ENCODE measurements around the gene EHBP1. TPM values are rescaled to one million over a fixed set of nuclear protein-coding genes. Genes with fewer than 3 reads are reported as not detected.
A peak's percentile ranks its signal among the peaks of the same experiment; 100 is the strongest.

The EHBP1 gene
- total and polyA plus RNA-seq, 4 donors, result 12.0 to 70.9 (median 28.1) TPM

GRCh38 chr2:63057249-63058143 is 352.0 kb downstream of the EHBP1 start:
- no peaks in the 10 kb centered on the region for H3K4me1 ChIP-seq (ENCODE audit: control insufficient read depth in 1 of 2, insufficient read depth in 2 of 2, low read length in 2 of 2)
- no peaks in the 10 kb centered on the region for H3K9me3 ChIP-seq (ENCODE audit: control insufficient read depth, low read length)
- intact Hi-C loops (cut with DNase I), result loop anchor here in 1 of 2 donors (5.0 kb wide), 1 partner anchor 940 kb away; no protein-coding TSS in a partner anchor
- no peaks in the 10 kb centered on the region for H3K36me3 ChIP-seq (ENCODE audit: control insufficient read depth in 1 of 2, insufficient read depth in 2 of 2, low read length in 1 of 2)
- no peak overlapping the region for H3K27ac ChIP-seq (ENCODE audit: low read depth in 1 of 2, low read length in 2 of 2)
- peaks cover 0 to 6% of the 10 kb centered on the region in 2 donors for H3K27me3 ChIP-seq (ENCODE audit: control insufficient read depth in 1 of 2, insufficient read depth in 2 of 2, low read length in 1 of 2)
- 18 to 23% methylated on average over 35 of the region's 35 CpGs for WGBS, 2 donors
- H3K4me3 ChIP-seq (ENCODE audit: low read length in 2 of 2), result no peak overlapping the region
- no peak for ATAC-seq (ENCODE audit: low FRiP score)
- DNase-seq, result no peak

DNA sequence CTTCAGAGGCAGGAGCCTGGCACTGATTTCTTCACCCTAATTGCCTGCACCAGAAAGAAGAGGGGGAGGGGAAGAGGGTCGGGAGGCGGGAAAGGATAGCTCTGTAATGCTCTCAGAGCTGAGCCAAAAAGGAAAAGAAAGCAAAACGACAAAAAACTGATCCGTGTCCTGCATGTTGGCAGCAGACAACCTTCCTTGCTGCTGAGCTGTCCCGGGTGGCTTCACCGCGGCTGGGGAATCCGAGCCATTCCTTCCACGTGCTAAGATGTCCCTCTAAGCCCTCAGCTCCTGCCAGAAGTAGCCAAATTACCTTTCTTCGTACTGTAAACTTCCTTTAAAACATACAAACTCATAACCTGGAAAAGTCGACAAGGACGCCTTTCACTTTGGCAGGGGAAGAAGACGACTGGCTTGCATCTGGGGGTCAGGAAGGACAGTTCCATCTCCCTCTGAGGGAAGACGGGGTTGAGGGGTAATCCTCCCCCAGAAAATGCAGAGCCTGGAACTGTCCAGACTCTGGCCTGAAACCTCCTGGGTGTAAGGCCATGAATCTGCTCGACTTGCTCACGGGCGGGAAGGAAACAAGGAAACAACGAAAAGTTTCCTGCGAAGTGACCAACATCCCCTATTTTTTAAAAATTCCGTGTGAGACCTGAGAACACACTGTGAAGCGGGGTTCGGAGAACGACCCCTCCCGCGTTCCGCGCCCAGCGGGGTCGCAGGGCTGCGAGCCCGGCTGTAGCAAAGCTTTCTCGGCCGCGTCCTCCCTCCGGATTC is 352.8 kb downstream of the EHBP1 start:
- 9 to 13% methylated on average over 35 of the region's 35 CpGs for WGBS, 2 donors
- H3K4me3 ChIP-seq (ENCODE audit: low read length in 2 of 2), result no peak overlapping the region
- intact Hi-C loops (cut with DNase I), result loop anchor here in 1 of 2 donors (5.0 kb wide), 1 partner anchor 939 kb away; no protein-coding TSS in a partner anchor

DNA sequence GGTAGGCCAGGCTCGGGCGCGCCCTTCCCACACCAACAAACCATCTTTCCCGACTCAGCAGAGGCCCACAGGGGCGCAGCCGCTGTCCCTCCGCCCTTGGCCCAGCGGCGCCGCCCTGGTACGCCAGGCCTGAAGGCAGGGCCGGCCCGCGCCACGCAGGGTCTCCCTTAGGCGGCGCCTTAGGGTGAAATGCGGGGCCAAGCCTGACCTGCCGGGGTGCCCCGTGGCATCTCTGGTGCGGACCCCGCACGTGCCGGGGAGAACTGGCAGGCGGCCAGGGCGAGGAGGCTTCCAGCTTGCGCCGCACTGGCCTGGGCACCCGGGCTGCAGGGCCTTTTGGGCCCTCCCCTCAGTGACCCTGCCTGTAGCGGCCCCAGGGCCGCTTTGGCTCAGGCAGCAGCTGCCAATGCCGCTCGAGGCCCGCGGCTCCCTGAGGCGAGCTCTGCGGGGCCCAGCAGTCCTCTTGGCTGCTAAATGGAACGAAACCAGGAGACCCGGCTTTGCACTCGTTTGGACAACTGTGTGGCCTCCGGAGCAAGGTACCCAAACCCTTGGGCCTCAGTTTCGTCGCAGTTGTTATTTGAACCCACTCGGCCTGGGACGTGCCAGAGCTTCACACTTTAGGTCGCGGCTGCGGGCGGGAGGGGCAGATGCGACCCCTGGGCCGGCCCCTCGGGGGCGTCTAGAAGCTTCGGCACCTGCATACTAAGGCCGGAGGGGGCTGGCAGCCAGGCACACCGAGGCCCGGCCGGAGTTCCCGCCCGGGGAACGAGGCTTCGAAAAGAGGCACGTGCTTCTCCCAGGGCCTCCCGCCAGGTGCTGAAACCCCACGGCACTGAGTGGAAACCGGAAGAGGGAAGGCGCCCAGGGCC is 353.6 kb downstream of the EHBP1 start:
- intact Hi-C loops (cut with DNase I), result loop anchor here in 1 of 2 donors (5.0 kb wide), 1 partner anchor 938 kb away; no protein-coding TSS in a partner anchor
- Histone ChIP-seq H3K9me3 (ENCODE audit: control insufficient read depth, low read length) (no peaks in the 10 kb centered on the region), H3K4me3 (ENCODE audit: low read length in 2 of 2) (no peak overlapping the region), H3K27ac (ENCODE audit: low read depth in 1 of 2, low read length in 2 of 2) (no peak overlapping the region), H3K27me3 (ENCODE audit: control insufficient read depth in 1 of 2, insufficient read depth in 2 of 2, low read length in 1 of 2) (peaks cover 0 to 6% of the 10 kb centered on the region in 2 donors), H3K4me1 (ENCODE audit: control insufficient read depth in 1 of 2, insufficient read depth in 2 of 2, low read length in 2 of 2) (no peaks in the 10 kb centered on the region), H3K36me3 (ENCODE audit: control insufficient read depth in 1 of 2, insufficient read depth in 2 of 2, low read length in 1 of 2) (no peaks in the 10 kb centered on the region)
- ATAC-seq (ENCODE audit: low FRiP score), result peak; percentile 54
- peak in 1 of 2 donors; percentile 76 for DNase-seq
- WGBS, 2 donors, result 5 to 8% methylated on average over 57 to 67 of the region's 67 CpGs

More for the DNA sequence above, 352.8 kb downstream of the EHBP1 start:
- DNase-seq (no peak), ATAC-seq (ENCODE audit: low FRiP score) (no peak)
- H3K9me3 ChIP-seq (ENCODE audit: control insufficient read depth, low read length), result no peaks in the 10 kb centered on the region
- H3K4me1 ChIP-seq (ENCODE audit: control insufficient read depth in 1 of 2, insufficient read depth in 2 of 2, low read length in 2 of 2), result no peaks in the 10 kb centered on the region
- H3K27me3 ChIP-seq (ENCODE audit: control insufficient read depth in 1 of 2, insufficient read depth in 2 of 2, low read length in 1 of 2), result peaks cover 0 to 6% of the 10 kb centered on the region in 2 donors
- no peak overlapping the region for H3K27ac ChIP-seq (ENCODE audit: low read depth in 1 of 2, low read length in 2 of 2)
- no peaks in the 10 kb centered on the region for H3K36me3 ChIP-seq (ENCODE audit: control insufficient read depth in 1 of 2, insufficient read depth in 2 of 2, low read length in 1 of 2)

DNA sequence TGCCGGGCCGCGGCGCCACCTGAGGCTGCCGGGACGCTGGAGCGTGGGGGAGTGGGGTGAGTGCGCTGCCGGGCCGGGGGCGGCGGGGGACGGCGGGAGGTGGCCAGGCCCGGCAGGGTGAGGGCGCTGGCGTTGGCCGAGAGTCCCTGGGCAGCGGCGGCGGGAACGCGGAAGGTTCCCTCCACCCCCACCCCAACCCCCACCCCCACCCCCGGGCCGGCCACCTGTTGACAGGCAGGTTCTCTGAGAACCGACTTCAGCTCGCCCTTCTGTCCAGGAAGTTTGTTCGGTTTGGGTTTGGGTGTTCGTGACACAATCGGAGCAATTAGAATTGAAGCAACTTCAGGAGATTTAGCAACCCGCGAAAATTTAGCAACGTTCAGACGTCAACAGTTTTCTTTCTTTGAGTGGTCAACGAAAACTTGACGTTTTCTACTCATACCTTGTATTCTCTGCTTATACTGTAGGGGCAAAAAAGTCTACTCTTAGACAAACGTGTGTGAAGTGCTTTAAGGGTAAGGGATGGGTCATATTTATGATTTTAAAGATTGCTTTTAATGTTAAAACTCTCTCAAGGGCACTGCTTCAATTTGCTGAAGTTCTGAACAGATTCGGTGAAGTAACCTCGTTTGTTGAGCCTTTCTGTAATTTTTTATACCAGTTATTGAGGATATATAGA is 354.4 kb downstream of the EHBP1 start:
- 8 to 10% methylated on average over 23 to 39 of the region's 39 CpGs for WGBS, 2 donors
- Histone ChIP-seq H3K9me3 (ENCODE audit: control insufficient read depth, low read length) (no peaks in the 10 kb centered on the region), H3K36me3 (ENCODE audit: control insufficient read depth in 1 of 2, insufficient read depth in 2 of 2, low read length in 1 of 2) (no peaks in the 10 kb centered on the region), H3K27me3 (ENCODE audit: control insufficient read depth in 1 of 2, insufficient read depth in 2 of 2, low read length in 1 of 2) (peaks cover 0 to 6% of the 10 kb centered on the region in 2 donors), H3K4me3 (ENCODE audit: low read length in 2 of 2) (no peak overlapping the region), H3K4me1 (ENCODE audit: control insufficient read depth in 1 of 2, insufficient read depth in 2 of 2, low read length in 2 of 2) (no peaks in the 10 kb centered on the region), H3K27ac (ENCODE audit: low read depth in 1 of 2, low read length in 2 of 2) (no peak overlapping the region)
- ATAC-seq (ENCODE audit: low FRiP score) (no peak), DNase-seq (no peak)
- intact Hi-C loops (cut with DNase I), result loop anchor here in 1 of 2 donors (5.0 kb wide), 1 partner anchor 937 kb away; no protein-coding TSS in a partner anchor

- Histone ChIP-seq H3K27ac (ENCODE audit: low read depth in 1 of 2, low read length in 2 of 2) (no peak overlapping the region), H3K27me3 (ENCODE audit: control insufficient read depth in 1 of 2, insufficient read depth in 2 of 2, low read length in 1 of 2) (peaks cover 0 to 6% of the 10 kb centered on the region in 2 donors), H3K4me3 (ENCODE audit: low read length in 2 of 2) (no peak overlapping the region), H3K36me3 (ENCODE audit: control insufficient read depth in 1 of 2, insufficient read depth in 2 of 2, low read length in 1 of 2) (no peaks in the 10 kb centered on the region), H3K9me3 (ENCODE audit: control insufficient read depth, low read length) (no peaks in the 10 kb centered on the region), H3K4me1 (ENCODE audit: control insufficient read depth in 1 of 2, insufficient read depth in 2 of 2, low read length in 2 of 2) (no peaks in the 10 kb centered on the region)
- intact Hi-C loops (cut with DNase I), result no loop called here
- ATAC-seq (ENCODE audit: low FRiP score), result no peak
- DNase-seq, result no peak
- WGBS, 2 donors, result 43 to 45% methylated on average over 5 of the region's 5 CpGs
Observed at GRCh38 chr2:63060472-63060991, 355.0 kb downstream of the EHBP1 start.

- WGBS, 2 donors, result 71 to 80% methylated on average over 1 of the region's 1 CpG
- no peaks in the 10 kb centered on the region for H3K27me3 ChIP-seq (ENCODE audit: control insufficient read depth in 1 of 2, insufficient read depth in 2 of 2, low read length in 1 of 2)
Observed at GRCh38 chr2:63064197-63064596, 358.7 kb downstream of the EHBP1 start.

DNA sequence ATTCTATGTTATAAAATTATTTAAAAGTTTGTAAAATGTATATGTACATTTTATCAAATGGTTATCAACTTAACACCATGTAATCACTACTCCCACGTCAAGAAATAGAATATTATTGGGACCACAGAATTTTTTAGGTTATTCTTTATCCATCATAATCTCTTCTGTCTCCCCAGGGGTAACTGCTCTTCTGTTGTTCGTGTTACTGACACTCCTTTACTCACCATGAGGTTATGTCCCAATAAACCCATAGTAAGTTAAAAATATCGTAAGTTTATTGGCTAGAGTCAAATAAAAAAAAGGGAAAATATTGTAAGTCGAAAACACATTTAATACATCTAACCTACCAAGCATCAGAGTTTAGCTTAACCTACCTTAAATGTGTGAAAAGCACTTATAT is 359.1 kb downstream of the EHBP1 start:
- Histone ChIP-seq H3K4me1 (ENCODE audit: control insufficient read depth in 1 of 2, insufficient read depth in 2 of 2, low read length in 2 of 2) (no peaks in the 10 kb centered on the region), H3K36me3 (ENCODE audit: control insufficient read depth in 1 of 2, insufficient read depth in 2 of 2, low read length in 1 of 2) (no peaks in the 10 kb centered on the region), H3K9me3 (ENCODE audit: control insufficient read depth, low read length) (no peaks in the 10 kb centered on the region), H3K4me3 (ENCODE audit: low read length in 2 of 2) (no peak overlapping the region), H3K27me3 (ENCODE audit: control insufficient read depth in 1 of 2, insufficient read depth in 2 of 2, low read length in 1 of 2) (no peaks in the 10 kb centered on the region), H3K27ac (ENCODE audit: low read depth in 1 of 2, low read length in 2 of 2) (no peak overlapping the region)
- DNase-seq (no peak), ATAC-seq (ENCODE audit: low FRiP score) (no peak)
- intact Hi-C loops (cut with DNase I), result no loop called here
- 66 to 77% methylated on average over 4 of the region's 4 CpGs for WGBS, 2 donors

More at GRCh38 chr2:63064197-63064596, 358.7 kb downstream of the EHBP1 start:
- H3K4me1 ChIP-seq (ENCODE audit: control insufficient read depth in 1 of 2, insufficient read depth in 2 of 2, low read length in 2 of 2), result no peaks in the 10 kb centered on the region
- no peaks in the 10 kb centered on the region for H3K9me3 ChIP-seq (ENCODE audit: control insufficient read depth, low read length)
- H3K36me3 ChIP-seq (ENCODE audit: control insufficient read depth in 1 of 2, insufficient read depth in 2 of 2, low read length in 1 of 2), result no peaks in the 10 kb centered on the region
- intact Hi-C loops (cut with DNase I), result no loop called here
- H3K27ac ChIP-seq (ENCODE audit: low read depth in 1 of 2, low read length in 2 of 2), result no peak overlapping the region
- no peak overlapping the region for H3K4me3 ChIP-seq (ENCODE audit: low read length in 2 of 2)
- no peak for ATAC-seq (ENCODE audit: low FRiP score)
- no peak for DNase-seq
